ENCODE measurements around the gene ADGRL3.
"Not testable (repeated sequence)": the region's sequence is repeated elsewhere in the genome, so short reads cannot be mapped to it uniquely, and the experiment has no call there.

The ADGRL3 gene

DNA sequence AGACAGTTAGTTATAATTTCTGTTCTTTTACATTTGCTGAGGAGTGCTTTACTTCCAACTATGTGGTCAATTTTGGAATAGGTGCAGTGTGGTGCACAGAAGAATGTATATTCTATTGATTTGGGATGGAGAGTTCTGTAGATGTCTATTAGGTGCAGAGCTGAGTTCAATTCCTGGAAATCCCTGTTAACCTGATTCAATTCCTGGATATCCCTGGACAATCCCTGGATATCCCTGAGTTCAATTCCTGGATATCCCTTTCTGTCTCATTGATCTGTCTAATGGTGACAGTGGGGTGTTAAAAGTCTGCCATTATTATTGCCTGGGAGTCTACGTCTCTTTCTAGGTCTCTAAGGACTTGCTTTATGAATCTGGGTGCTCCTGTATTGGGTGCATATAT, 557.9 kb downstream of the ADGRL3 start:
- DNase-seq (ENCODE audit: low read depth), result not testable (repeated sequence)

DNA sequence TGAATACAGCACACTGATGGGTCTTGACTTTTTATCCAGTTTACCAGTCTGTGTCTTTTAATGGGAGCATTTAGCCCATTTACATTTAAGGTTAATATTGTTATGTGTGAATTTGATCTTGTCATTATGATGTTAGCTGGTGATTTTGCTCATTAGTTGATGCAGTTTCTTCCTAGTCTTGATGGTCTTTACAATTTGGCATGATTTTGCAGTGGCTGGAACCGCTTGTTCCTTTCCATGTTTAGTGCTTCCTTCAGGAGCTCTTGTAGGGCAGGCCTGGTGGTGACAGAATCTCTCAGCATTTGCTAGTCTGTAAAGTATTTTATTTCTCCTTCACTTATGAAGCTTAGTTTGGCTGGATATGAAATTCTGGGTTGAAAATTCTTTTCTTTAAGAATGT, 558.5 kb downstream of the ADGRL3 start:
- DNase-seq (ENCODE audit: low read depth), result not testable (repeated sequence)

DNA sequence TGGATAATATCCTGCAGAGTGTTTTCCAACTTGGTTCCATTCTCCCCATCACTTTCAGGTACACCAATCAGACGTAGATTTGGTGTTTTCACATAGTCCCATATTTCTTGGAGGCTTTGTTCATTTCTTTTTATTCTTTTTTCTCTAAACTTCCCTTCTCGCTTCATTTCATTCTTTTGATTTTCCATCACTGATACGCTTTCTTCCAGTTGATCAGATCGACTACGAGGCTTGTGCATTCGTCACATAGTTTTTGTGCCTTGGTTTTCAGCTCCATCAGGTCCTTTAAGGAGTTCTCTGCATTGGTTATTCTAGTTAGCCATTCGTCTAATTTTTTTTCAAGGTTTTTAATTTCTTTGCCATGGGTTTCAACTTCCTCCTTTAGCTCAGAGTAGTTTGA, 559.1 kb downstream of the ADGRL3 start:
- not testable (repeated sequence) for DNase-seq (ENCODE audit: low read depth)

- not testable (repeated sequence) for DNase-seq (ENCODE audit: low read depth)
Measured at GRCh38 chr4:61759885-61760284, 559.8 kb downstream of the ADGRL3 start.

GRCh38 chr4:61760820-61761219, 560.7 kb downstream of the ADGRL3 start:
- no peak for DNase-seq (ENCODE audit: low read depth)

GRCh38 chr4:61762722-61763627, 562.8 kb downstream of the ADGRL3 start:
- no peak for DNase-seq (ENCODE audit: low read depth)

- no peak for DNase-seq (ENCODE audit: low read depth)
Measured at GRCh38 chr4:61763682-61764081, 563.6 kb downstream of the ADGRL3 start.

GRCh38 chr4:61764090-61764489, 564.0 kb downstream of the ADGRL3 start:
- DNase-seq (ENCODE audit: low read depth), result not testable (repeated sequence)

DNA sequence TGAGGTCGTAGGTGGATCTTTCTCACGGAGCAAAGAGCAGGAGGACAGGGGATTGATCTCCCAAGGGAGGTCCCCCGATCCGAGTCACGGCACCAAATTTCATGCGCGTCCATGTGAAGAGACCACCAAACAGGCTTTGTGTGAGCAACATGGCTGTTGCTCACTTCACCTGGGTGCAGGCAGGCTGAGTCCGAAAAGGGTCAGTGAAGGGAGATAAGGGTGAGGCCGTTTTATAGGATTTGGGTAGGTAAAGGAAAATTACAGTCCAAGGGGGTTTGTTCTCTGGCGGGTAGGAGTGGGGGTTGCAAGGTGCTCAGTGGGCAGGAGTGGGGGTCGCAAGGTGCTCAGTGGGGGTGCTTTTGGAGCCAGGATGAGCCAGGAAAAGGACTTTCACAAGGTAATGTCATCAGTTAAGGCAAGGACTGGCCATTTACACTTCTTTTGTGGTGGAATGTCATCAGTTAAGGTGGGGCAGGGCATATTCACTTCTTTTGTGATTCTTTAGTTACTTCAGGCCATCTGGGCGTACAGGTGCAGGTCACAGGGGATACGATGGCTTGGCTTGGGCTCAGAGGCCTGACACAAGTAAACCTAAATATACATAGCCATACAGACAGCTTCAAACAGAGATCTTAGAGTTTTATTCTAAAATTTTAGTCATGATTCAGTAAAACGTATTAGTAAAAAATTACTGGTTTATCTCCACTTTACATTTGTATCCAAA, 569.5 kb downstream of the ADGRL3 start:
- DNase-seq (ENCODE audit: low read depth), result not testable (repeated sequence)

DNA sequence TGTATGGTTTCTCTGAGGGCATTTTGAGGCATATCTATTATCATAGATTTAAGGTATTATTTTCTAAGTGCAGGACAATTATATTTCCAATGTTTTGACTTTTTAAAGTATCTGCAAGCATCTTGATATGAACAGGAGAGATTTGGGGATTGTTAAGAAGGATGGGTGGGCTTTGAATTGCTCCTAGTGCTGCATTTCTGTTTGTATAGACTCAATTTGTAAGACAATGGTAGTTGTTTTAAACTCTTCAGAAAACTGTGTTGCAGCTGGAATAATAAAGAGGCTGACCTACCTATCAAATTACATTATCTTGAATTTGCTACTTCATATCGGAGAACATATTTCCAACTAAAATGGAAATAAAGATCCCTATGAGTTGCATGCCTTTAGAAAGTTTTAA, 570.3 kb downstream of the ADGRL3 start:
- no peak for DNase-seq (ENCODE audit: low read depth)

DNA sequence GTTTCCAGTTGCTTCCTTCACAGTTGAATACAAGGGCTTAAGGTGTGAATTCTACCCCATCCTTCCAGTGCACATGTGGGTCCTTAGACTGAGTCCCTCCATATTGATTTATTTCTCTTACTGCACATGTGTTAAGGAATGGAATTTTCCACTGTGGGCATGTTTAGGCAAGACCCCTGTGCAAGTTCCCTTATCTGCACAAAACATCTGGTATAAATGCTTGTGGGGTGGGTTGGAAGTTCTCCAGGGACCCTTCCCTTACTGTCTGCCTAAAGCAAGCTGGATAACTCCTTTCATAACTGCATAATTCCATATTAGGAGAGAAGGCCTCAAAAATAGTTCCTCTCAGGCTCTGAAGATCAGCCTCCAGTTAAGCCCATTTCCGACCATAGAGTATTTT, 570.9 kb downstream of the ADGRL3 start:
- DNase-seq (ENCODE audit: low read depth), result no peak

DNA sequence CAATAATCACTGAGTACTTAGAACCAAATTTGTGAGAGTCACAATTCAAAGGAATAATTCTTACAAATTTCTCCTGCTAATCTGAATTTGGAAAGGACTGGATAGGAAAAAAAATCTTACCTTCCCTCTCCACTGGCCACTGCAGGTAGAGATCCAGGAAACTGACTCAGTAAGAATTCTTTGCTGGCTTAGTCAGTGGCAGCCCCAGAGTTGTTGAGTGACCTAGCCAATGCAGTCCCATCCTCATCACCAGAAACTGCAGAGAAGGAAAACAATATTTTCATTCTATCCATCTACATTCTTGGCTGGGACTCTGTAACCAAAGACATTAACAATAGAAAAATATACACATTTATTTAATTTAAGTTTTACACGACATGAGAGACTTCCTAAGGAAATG, 572.0 kb downstream of the ADGRL3 start:
- no peak for DNase-seq (ENCODE audit: low read depth)

- no peak for DNase-seq (ENCODE audit: low read depth)
Measured at GRCh38 chr4:61773655-61774245, 573.6 kb downstream of the ADGRL3 start.

- no peak for DNase-seq (ENCODE audit: low read depth)
Measured at GRCh38 chr4:61782133-61782532, 582.0 kb downstream of the ADGRL3 start.

DNA sequence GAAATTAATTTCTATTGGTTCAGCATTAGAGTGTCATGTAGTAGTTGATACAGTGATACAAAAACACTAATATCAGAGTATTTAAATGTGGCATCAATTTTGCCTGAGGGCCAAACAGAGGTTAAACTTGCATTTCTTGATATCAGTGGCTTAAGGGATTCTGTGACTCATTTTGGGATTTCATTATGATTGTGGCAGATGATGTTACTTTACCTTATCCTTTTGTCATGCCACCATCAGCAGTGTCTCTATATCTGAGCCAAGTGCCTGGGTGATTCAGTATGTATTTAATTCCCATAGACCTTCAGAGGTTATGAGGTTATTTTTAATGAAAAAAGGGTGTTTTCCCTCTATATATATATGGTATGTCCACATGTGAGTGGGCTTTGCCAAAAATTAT, 582.9 kb downstream of the ADGRL3 start:
- no peak for DNase-seq (ENCODE audit: low read depth)

- DNase-seq (ENCODE audit: low read depth), result no peak
Measured at GRCh38 chr4:61785761-61786160, 585.6 kb downstream of the ADGRL3 start.

DNA sequence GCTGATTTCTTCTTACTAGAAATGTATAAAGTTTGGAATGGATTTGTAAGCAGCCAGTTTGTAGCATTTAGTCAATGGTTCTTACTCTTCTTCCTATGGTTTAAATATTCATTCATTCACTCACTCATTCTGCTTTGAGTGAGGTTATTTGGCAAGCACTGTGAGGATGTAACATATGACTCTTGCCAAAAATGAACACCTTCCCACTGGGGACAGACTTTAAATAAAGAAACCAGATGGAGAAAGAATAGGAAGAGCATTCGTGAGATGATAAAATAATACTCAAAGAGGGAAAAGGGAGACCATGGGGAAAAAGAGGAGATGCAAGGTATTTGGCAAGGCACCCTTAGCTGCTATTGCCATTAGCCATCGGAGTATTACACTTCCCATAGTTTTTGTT, 586.1 kb downstream of the ADGRL3 start:
- DNase-seq (ENCODE audit: low read depth), result no peak

DNA sequence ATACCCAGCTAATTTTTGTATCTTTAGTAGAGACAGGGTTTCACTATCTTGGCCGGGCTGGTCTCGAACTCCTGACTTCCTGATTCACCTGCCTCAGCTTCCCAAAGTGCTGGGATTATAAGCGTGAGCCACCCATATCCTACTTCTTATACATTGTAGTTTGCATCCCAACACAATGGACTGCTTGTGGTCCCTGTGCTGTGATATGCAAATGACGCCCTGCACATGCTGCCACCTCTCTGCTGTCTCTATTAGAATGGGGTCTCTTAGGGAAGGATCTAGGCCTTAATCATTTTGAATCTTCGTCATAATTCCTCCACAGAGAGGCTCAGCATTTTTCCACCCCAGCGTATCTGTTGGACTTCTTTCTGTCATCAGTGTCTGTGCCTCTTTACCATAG, 595.9 kb downstream of the ADGRL3 start:
- no peak for DNase-seq (ENCODE audit: low read depth)

- no peak for DNase-seq (ENCODE audit: low read depth)
Measured at GRCh38 chr4:61799794-61800193, 599.7 kb downstream of the ADGRL3 start.

DNA sequence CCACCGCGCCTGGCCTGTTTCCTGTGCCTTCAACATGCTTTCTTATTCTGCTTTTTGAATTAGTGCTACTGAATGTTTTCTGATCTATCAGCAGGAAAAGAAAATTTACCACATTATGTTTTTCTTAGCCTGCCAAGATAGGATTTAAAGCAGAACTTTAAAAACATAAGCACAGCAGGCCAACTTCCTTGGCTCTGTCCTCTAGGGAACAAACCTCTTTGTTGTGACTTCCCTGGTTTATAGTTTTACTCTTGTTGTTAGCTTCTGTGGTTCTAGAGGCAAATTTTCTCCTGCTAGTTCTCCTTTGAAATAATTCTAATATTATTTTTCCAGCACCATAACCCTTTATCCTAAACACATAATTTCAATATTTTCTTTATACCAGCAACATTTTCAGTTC, 605.1 kb downstream of the ADGRL3 start:
- DNase-seq (ENCODE audit: low read depth), result no peak

DNA sequence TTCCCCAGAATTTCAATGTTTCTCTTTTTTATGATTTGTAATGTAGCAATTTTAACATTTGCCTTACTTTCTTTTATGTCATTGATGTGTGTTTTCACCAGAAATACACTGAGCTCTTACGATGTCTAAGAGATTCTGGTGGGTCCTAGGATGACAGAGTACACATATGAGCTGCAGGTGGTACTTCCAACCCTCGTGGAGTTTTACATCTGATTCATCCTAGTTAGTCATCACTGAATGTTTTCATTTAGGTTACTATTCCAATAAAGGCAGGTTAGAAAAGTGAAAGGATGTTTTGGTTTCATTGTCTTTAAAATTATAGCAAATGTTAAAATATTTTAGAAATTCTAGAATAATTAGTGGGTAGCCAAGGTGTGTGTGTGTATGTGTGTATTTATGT, 605.9 kb downstream of the ADGRL3 start:
- DNase-seq (ENCODE audit: low read depth), result no peak

- no peak for DNase-seq (ENCODE audit: low read depth)
Measured at GRCh38 chr4:61812171-61812570, 612.0 kb downstream of the ADGRL3 start.

DNA sequence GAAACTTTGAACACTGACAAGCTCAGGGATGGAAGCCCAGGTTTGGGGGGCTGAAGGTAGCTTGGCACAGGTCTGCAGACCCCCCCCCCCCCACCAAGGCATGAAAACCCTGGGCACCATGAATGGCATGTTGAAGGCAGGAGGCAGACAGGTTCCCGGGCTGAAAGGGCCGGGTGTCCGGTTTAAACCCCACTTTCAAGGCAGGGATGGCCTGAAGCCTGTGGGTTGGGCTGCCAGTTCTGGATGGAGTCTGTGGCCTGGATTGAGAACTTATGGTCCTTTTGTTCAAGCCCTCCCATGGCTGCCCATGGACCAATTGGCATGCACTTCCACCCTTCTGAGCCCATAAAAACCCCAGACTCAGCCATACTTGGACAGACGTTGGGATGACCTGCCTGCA, 616.9 kb downstream of the ADGRL3 start:
- no peak for DNase-seq (ENCODE audit: low read depth)
